Measurements from ENCODE around the gene NLGN4X. TPM values are rescaled to one million over a fixed set of nuclear protein-coding genes. Genes with fewer than 3 reads are reported as not detected.
"Not testable (repeated sequence)": the region's sequence is repeated elsewhere in the genome, so short reads cannot be mapped to it uniquely, and the experiment has no call there.

The NLGN4X gene
- polyA plus RNA-seq, 5 donors, result 1.5 to 2.6 (median 2.0) TPM

- DNase-seq, result no peak
Measured at GRCh38 chrX:6012357-6012756, 216.3 kb downstream of the NLGN4X start.

- no peak for DNase-seq
Measured at GRCh38 chrX:6005856-6006255, 222.8 kb downstream of the NLGN4X start.

GRCh38 chrX:6004529-6004928 is 224.1 kb downstream of the NLGN4X start:
- DNase-seq, result no peak

- no peak for DNase-seq
Measured at GRCh38 chrX:6002056-6002455, 226.6 kb downstream of the NLGN4X start.

- no peak for DNase-seq
Measured at GRCh38 chrX:5998901-5999300, 229.8 kb downstream of the NLGN4X start.

GRCh38 chrX:5998456-5998855 is 230.2 kb downstream of the NLGN4X start:
- DNase-seq, result no peak

GRCh38 chrX:5991393-5991792 is 237.3 kb downstream of the NLGN4X start:
- DNase-seq, result no peak

- DNase-seq, result no peak
Measured at GRCh38 chrX:5979338-5979737, 249.3 kb downstream of the NLGN4X start.

- DNase-seq, result no peak
Measured at GRCh38 chrX:5976332-5976731, 252.3 kb downstream of the NLGN4X start.

- DNase-seq, result no peak
Measured at GRCh38 chrX:5971300-5971699, 257.4 kb downstream of the NLGN4X start.

- no peak for DNase-seq
Measured at GRCh38 chrX:5965406-5965805, 263.3 kb downstream of the NLGN4X start.

- DNase-seq, result no peak
Measured at GRCh38 chrX:5959286-5959685, 269.4 kb downstream of the NLGN4X start.

GRCh38 chrX:5958523-5958922 is 270.1 kb downstream of the NLGN4X start:
- no peak for DNase-seq

GRCh38 chrX:5957506-5957905 is 271.2 kb downstream of the NLGN4X start:
- no peak for DNase-seq

- DNase-seq, result no peak
Measured at GRCh38 chrX:5936438-5936837, 292.2 kb downstream of the NLGN4X start.

- no peak for DNase-seq
Measured at GRCh38 chrX:5928224-5928623, 300.4 kb downstream of the NLGN4X start.

GRCh38 chrX:5916945-5917344 is 311.7 kb downstream of the NLGN4X start:
- DNase-seq, result no peak

GRCh38 chrX:5915783-5916182 is 312.9 kb downstream of the NLGN4X start:
- DNase-seq, result no peak

- DNase-seq, result no peak
Measured at GRCh38 chrX:5907207-5907606, 321.5 kb downstream of the NLGN4X start.

- DNase-seq, result not testable (repeated sequence)
Measured at GRCh38 chrX:5903586-5904190, 325.0 kb downstream of the NLGN4X start.

GRCh38 chrX:5898463-5898862 is 330.2 kb downstream of the NLGN4X start:
- no peak for DNase-seq

GRCh38 chrX:5891378-5891777 is 337.3 kb downstream of the NLGN4X start:
- no peak for DNase-seq

- no peak for DNase-seq
Measured at GRCh38 chrX:5876984-5877596, 351.6 kb downstream of the NLGN4X start.

- DNase-seq, result no peak
Measured at GRCh38 chrX:5870238-5870637, 358.4 kb downstream of the NLGN4X start.
